C1 segment of cervical spinal cord (tissue), 14 donors: ENCODE data around the gene ERVK3-1.
A peak's percentile ranks its signal among the peaks of the same experiment; 100 is the strongest.

Experiments
- DNase-seq, 14 donors: peaks; one replicate each; lab custom pipeline; 2025; lab: John Stamatoyannopoulos, UW

Gene ERVK3-1

DNA sequence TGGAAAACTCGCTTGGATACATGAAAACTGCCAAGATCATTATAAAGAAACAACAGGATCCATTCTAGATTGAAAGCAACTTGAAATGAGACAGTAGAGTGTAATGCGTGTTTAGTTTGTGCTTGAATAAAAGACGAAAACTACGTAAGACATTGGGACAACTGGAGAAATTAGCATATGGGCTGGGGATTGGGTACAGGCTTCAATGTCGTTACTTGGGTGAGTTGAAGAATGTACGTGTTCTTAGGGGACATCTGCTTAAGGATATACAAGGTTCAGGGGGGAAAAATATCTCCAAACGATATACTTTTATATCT lies 471 bp upstream of the ERVK3-1 start:
- no peak for DNase-seq

DNA sequence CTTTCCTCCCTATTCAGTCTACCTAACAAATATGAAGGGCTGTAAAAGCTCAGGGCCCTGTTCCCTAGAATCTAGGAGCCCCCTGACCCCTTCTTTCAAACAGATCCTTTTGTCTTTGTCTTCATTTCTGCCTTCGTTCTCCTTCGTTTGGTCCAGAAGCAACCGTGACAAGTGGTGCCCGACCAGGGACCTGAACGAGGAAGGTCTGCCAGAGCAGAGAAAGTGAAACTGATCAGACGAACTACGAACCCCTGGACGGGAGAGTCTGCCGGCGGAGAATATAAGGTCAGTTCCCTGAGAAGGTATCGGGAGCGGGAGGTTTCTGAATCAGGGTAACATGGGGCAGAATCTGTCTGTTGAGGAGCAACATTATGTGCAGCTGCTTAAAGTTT lies 751 bp downstream of the ERVK3-1 start:
- DNase-seq, result no peak

DNA sequence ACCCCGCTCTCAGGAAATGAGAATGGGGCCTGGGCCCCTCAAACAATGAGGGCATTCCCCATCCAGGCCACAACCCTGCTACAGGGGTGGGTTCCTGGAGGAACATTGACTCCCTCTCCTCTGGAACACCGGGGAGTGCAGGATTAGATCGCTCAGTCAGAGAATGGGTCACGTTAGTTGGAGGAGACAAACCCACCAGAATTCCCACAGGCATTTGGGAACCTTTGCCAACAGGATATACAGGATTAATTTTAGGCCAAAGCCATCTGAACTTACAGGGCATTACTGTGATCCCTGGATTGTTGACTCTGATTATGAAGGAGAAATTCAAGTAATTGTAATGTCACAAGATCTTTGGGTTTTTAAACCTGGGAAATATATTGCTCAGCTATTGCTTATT lies 2.6 kb downstream of the ERVK3-1 start:
- no peak for DNase-seq

DNA sequence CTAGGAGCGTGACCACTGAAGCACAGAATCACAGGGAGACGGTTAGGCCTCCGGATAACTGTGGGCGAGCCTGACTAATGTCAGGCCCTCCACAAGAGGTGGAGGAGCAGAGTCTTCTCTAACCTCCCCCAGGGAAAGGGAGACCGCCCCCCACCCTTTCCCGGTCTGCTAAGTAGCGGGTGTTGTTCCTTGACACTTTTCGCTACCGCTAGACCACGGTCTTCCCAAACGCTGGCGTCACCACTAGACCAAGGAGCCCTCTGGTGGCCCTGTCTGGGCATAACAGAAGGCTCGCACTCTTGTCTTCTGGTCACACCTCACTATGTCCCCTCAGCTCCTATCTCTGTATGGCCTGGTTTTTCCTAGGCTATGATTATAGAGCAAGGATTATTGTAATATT lies 5.5 kb downstream of the ERVK3-1 start:
- DNase-seq, result peak in 2 of 14 donors; percentile 0 to 21

DNA sequence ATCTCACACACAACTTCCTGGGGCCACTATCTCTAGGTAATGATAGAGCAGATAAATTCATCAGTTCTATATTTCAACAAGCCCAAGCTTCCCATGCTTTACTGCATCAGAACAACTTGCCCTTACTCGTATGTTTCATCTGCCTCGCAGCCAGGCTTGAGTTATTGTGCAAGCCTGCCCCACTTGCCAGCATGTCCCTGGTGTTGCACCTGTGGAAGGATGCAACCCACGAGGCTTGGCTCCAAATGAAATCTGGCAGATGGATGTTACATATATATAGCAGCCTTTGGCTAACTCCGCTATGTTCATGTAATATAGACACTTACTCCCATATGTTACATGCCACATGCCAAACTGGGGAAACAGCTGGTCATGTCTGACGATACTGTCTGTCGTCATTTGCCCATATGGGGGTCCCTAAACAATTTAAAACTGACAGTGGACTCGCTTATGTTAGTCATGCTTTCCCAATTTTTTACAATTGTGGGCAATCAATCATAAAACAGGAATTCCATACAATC lies 6.2 kb downstream of the ERVK3-1 start:
- DNase-seq, result no peak

DNA sequence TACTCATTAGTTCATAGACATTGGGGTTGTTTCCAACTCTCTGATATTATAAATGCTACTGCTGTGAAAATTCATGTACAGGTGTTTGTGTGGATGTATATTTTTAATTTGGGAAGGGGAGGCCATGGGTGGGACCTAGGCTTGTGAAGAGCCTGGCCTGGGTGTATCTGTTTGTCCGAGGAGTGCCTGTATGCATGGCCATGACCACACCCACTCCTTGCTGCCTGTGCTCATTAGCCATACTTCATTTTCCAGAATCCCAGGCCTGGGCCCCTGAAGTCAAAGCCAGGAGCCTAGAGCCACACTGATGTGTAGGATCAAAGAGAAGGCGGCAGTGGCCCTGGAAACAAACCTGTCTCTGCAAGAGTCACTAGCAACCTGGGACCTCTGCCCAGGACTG lies 10.4 kb downstream of the ERVK3-1 start:
- DNase-seq, result no peak

DNA sequence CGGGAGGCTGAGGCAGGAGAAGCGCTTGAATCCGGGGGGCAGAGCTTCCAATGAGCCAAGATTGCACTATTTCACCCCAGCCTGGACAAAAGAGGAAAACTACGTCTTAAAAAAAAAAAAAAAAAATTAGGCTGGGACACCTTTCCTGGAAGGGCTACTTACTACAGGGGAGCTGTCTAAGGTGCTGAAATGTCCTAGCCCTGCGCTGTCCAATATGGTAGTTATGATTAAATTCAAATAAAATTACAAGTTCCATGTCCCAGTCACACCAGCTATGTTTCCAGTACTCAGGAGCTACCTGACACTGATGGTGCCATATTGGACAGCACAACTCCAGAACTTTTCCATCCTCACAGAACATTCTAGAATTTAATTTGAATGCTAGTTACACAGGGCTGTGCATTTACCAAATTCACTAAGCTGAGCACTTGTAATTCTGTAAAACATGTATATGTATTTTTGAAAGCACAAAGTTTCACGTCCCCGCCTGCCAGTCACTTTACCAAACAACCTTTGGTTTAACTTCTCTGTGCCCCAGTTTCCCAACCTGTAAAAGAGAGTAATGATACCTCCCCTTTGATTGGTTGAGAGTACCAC lies 12.4 kb downstream of the ERVK3-1 start:
- DNase-seq, result no peak

DNA sequence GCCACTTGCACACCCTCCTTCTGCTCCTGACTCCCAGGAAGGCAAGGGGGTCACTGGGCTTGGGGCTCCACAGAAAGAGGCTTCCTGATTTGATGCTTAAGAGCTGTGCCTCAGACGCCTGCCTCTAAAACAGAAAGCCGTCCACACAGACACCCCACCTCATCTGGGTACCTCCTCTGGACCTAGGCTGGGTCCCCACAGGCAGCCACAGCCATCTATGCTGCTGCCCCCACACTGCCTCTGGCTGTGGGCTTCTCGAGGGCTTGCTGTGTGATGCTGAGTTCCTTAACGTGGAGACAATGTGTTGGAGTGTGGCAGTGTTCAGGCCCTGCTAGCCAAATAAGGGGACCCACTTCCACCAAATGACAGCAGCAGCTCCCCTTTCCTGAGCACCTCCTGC lies 13.1 kb downstream of the ERVK3-1 start:
- DNase-seq, result no peak

DNA sequence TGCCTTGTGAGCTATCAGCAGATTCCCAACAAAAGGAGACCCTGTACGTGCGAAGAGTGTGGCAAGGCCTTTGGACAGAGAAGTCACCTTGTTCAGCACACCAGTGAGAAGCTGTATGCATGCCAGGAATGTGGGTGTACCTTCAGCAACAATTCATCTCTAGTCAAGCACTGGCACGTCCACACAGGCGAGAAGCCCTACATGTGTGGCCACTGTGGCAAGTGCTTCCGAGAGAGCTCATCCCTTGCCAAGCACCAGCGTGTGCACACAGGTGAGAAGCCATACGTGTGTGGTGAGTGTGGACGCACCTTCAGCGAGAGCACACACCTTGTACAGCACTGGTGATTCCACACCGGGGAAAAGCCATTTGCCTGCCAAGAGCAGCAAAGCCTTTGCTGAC lies 14.1 kb downstream of the ERVK3-1 start:
- no peak for DNase-seq

DNA sequence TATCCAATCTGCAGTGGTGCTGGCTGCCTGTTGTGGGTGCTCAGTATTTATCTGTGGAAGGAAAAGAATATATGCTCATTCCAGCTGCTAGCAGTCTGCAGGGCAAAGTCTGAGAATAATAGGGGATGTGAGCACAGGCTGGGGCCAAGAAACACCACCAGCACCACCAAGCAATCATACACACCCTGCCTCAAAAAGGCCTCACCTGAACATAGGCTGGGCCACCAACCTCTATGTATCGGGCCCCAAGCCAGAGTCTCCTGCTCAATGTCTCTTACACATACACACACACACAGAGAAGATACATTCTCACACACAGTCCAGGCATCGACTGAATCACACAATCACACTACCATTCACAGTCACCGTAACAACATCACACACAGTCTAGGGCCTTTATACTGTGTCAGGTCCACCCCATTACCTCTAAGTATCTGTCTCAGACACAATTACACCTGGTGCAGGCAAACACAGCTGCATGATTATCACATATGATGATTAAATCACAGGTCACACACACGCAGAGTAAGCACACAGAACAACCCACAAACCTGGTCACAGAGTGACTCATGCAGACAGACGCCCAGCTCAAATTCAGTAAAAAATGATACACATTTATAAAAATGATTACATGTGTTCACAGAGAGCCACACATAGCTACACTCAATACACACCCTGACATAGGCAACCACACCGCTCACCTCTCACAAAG lies 20.3 kb downstream of the ERVK3-1 start:
- no peak for DNase-seq

DNA sequence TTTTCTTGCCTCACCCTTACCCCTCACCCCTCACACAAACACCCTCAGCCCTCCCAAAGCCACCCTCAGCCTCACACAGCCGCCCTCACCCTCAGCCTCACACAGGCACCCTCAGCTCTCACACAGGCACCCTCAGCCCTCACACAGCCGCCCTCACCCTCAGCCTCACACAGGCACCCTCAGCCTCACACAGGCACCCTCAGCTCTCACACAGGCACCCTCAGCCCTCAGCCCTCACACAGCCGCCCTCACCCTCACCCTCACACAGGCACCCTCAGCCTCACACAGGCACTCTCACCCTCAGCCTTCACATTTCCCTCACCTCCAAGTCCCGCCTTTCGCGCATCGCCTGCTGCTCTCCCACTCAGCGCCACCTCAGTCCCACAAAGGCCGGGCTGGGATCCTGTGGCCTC lies 21.3 kb downstream of the ERVK3-1 start:
- DNase-seq, result no peak

DNA sequence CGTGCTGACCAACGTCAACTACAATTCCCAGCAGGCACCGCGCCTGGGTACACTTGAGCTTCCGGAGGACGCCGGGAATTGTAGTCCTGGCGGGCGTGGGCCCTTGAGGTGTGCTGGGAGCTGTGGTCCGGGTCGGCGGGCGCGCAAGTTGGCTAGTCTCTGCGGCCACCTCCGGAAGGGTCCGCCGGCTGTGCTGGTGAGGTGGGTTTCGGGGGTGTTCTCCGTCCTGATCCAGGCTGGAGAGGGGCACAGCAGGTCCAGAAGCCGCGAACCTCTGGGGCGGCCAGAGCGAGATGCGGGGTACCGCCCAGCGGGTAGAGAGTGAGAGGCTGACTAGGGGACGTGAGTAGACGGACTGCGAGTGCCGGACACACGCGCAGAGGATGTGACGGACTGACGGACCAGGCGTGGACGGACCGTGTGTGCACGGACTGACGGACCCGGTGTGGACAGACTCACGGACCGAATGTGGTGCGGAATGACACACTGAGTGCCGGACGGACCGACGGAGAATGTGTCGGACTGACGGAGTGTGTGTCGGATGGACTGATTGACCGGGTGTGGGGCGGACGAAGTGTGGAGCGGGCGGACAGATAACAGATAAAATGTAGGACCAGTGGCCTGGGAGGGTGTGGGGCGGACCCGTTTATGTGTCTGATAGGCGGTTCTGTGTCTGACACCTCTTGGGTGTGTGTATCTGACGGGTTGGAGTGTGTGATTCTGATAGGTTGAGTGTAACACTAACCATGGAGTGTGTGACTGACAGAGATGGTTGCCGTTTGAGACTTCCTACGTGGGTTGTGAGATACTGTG lies 21.9 kb downstream of the ERVK3-1 start, which contains the start of gene ZSCAN22:
ZSCAN22 (plus strand) TSS at position 81 of the 813 bp plus-strand sequence. CDS start 7,809 bp downstream, outside the sequence.
- DNase-seq, result peak; percentile 79 to 99 (median 97)

DNA sequence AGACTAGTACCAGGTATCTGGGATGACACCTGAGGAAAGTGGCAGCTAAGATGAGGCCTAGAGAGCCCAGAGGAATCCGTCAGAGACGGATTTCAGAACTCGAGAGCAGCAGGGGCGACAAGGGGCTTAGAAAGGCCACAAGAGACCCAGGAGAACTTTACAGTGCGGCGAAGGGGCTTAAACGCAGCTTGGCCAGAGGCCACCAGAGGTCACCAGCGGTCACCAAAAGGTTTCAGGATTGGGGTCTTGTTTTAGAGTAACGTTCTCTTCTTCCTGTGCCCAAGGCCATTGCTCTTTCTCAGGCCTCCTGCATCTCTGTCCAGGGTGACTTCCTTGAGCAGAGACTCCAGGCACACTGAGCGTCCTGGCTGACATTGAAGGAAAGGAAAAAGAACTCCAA lies 23.8 kb downstream of the ERVK3-1 start:
- DNase-seq, result no peak

DNA sequence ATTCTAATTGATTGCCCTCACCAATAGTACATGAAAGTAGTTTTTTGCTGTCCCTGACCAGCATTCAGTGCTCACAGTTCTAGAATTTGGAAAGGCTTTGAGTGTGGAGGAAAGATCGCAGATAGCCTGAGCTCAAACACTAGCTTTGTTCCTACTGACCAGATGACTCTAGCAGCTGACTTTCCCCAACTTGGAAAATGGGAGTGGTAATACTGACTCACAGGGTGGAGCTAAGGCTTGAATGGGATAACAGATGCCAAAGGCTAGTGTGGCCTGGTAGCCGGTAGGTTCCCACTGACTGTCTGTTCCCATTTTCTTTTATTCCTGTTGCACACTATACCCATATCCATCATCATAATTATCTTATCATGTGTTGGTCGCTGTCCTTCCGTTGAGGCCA lies 25.3 kb downstream of the ERVK3-1 start:
- peak in 11 of 14 donors; percentile 18 to 69 (median 39) for DNase-seq

DNA sequence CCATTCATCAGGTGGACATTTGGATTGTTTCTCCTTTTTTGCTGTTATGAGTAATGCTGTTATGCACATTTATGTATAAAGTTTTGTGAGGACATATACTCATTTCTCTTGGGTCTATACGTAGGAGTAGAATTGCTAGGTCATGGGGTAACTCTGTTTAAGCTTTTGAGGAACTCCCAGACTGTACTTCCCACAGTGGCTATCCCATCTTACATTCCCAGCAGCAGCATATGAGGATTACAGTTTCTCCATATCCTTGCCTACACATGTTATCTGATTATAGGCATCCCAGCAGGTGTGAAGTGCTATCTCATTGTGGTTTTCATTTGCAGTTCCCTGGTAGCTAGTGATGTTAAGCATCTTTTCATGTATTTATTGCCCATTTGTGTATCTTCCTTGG lies 27.5 kb downstream of the ERVK3-1 start:
- DNase-seq, result no peak

DNA sequence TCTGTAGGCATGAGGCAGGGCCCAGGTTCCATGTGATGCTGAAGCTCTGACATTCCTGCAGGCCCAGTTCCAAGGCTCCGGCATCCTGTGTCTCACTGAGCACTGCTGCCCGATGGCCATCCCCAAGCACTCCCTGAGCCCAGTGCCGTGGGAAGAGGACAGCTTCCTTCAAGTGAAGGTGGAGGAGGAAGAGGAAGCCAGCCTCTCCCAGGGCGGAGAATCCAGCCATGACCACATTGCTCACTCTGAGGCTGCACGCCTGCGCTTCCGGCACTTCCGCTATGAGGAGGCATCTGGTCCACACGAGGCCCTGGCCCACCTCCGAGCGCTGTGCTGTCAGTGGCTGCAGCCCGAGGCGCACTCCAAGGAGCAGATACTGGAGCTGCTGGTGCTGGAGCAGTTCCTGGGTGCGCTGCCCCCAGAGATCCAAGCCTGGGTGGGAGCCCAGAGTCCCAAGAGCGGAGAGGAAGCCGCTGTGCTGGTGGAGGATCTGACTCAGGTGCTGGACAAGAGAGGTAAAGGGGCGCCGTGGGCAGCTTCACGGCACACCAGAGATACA lies 29.6 kb downstream of the ERVK3-1 start:
- no peak for DNase-seq

DNA sequence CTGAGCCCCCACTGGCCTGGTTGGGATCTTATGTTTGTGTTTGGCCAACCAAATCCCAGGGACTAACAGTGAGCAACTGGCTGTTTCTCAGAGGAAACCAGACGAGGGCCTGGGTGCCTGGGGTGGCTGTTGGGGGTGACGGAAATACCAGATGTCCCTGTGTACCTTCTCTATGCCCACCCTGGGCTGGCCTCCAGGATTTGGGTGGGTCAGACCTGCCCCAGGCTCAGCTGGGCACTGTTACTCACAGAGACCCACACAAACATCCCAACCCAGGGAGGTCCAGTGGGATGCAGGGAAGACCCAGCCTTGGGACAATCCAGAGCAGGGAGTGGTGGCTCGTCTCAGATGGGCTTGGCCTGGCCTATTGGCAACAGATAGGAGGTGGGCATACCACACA lies 30.5 kb downstream of the ERVK3-1 start:
- no peak for DNase-seq

DNA sequence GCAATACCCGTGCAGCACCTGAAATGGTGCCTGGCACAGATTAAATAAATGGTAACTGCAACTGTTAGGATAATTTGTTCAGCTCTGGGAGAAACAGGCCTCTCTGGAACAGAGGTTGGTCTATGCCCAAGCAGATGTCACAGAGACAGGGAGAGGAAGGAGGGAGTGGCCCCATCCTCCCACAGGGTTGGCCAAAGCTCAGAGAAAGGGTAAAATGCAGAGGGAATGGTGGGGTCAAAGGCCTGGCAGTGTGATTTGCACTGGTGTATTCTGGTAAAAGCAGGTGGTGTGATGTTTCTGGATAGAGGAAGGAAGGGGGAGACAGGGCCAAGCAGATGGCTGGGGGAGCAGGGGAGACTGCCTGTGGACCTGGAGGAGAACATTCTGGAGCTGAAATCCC lies 31.0 kb downstream of the ERVK3-1 start:
- DNase-seq, result no peak

DNA sequence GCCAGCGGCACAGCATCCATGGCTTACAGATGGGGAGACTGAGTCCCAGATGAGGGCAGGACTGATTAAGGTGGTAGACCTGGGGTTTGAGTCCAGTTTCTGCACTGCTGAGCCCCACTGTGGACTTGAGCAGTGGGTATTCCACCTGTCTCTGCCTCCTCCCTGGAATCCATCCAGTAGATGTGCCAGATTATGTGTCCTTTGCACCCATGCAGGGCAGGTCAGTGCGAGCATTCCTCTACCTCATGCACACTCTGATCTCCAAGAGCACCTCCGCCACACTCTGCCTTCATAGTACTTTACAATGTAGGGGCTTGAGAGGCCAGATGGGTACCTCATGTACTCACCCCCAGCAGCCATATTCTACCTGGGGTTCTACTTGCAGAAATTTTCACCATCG lies 31.6 kb downstream of the ERVK3-1 start:
- no peak for DNase-seq

DNA sequence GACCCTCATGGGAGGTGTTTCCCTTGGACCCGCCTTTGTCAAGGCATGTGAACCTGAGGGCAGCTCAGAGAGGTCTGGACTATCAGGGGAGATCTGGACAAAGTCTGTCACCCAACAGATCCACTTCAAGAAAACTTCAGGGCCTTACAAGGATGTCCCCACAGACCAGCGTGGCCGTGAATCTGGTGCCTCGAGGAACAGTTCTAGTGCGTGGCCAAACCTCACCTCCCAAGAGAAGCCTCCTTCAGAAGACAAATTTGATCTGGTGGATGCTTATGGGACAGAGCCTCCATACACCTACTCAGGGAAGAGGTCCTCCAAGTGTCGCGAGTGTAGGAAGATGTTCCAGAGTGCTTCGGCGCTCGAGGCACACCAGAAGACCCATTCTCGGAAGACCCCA lies 33.2 kb downstream of the ERVK3-1 start:
- no peak for DNase-seq

DNA sequence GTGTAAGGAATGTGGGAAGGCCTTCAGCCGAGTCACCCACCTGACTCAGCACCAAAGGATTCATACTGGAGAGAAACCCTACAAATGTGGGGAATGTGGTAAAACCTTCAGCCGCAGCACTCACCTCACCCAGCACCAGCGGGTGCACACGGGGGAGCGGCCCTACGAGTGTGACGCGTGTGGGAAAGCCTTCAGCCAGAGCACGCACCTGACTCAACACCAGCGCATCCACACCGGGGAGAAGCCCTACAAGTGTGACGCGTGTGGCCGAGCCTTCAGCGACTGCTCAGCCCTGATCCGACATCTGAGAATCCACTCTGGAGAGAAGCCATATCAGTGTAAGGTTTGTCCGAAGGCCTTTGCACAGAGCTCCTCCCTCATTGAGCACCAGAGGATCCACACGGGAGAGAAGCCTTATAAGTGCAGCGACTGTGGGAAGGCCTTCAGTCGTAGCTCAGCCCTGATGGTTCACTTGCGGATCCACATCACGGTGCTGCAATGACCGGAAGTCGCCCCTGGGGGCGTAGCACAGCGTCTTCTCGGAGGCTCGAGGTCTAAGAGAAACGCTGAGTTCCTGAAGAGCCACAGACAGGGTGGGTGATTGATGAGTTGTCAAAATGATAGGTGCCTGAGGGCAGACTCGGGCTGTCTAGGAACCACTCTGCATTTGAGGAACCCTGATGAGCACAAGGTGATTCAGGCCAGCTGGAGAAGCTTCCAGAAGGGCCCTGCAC lies 33.8 kb downstream of the ERVK3-1 start:
- DNase-seq, result no peak

DNA sequence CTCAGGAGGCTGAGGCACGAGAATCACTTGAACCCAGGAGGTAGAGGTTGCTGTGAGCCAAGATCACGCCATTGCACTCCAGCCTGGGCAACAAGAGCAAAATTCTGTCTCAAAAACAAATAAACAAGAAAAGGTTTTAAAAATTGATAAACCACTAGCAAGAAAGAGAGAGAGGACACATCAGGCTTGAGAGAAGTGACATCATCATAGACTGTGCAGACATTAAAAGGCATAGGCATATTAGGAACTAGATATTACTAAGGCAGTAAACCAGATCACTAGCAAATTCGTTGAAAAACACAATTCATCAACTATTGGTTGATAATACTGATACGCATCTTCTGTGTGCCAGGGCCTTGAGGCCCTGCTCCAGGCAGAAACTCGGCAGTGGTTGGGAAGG lies 40.4 kb downstream of the ERVK3-1 start:
- DNase-seq, result no peak
